ACC112 (cell line): ENCODE results near the gene MAN2A2.

ENCODE experiments used
- H2AFZ ChIP-seq: fragments of 200-600 bp; sonication (generic); one replicate; pipeline ENCODE4 v1.6.0; 2017; ENCODE audit warnings: antibody characterized with exemption, low read length; ENCODE audit not compliant: unreplicated experiment
- H3K27ac ChIP-seq: fragments of 200-600 bp; sonication (generic); 2 replicates; pipeline ENCODE4 v1.5.1; 2014; ENCODE audit warnings: low read depth, mild to moderate bottlenecking, antibody characterized with exemption, low read length, moderate library complexity
- H3K27me3 ChIP-seq: fragments of 200-600 bp; sonication (generic); 2 replicates; pipeline ENCODE4 v1.6.1; 2014; ENCODE audit warnings: mild to moderate bottlenecking, antibody characterized with exemption, low read length, moderate library complexity, mixed read lengths; ENCODE audit not compliant: insufficient read depth
- H3K36me3 ChIP-seq: fragments of 200-600 bp; sonication (generic); 2 replicates; pipeline ENCODE4 v1.6.1; 2016; ENCODE audit warnings: mild to moderate bottlenecking, antibody characterized with exemption, low read length, moderate library complexity, mixed read lengths; ENCODE audit not compliant: insufficient read depth
- H3K4me1 ChIP-seq: fragments of 200-600 bp; sonication (generic); one replicate; pipeline ENCODE4 v1.6.1; 2016; ENCODE audit warnings: low read length, mixed read lengths; ENCODE audit not compliant: insufficient read depth, unreplicated experiment, control insufficient read depth
- H3K4me3 ChIP-seq: fragments of 200-600 bp; sonication (generic); 2 replicates; pipeline ENCODE4 v1.5.1; 2014; ENCODE audit warnings: mild to moderate bottlenecking, low read depth, low read length
- H3K79me2 ChIP-seq: fragments of 200-600 bp; sonication (generic); one replicate; pipeline ENCODE4 v1.6.0; 2016; ENCODE audit warnings: low read length; ENCODE audit not compliant: control insufficient read depth, unreplicated experiment, insufficient read depth

Gene MAN2A2

GRCh38 chr15:90878660-90879059 is 24.4 kb upstream of the MAN2A2 start:
- Histone ChIP-seq H2AFZ (no peak overlapping the region), H3K4me3 (no peak overlapping the region), H3K79me2 (peaks cover 18% of the 10 kb centered on the region), H3K4me1 (peaks cover 12% of the 10 kb centered on the region), H3K27me3 (no peaks in the 10 kb centered on the region), H3K36me3 (peaks cover 10% of the 10 kb centered on the region; the same call in 1 of the 2 replicates), H3K27ac (no peak overlapping the region)

DNA sequence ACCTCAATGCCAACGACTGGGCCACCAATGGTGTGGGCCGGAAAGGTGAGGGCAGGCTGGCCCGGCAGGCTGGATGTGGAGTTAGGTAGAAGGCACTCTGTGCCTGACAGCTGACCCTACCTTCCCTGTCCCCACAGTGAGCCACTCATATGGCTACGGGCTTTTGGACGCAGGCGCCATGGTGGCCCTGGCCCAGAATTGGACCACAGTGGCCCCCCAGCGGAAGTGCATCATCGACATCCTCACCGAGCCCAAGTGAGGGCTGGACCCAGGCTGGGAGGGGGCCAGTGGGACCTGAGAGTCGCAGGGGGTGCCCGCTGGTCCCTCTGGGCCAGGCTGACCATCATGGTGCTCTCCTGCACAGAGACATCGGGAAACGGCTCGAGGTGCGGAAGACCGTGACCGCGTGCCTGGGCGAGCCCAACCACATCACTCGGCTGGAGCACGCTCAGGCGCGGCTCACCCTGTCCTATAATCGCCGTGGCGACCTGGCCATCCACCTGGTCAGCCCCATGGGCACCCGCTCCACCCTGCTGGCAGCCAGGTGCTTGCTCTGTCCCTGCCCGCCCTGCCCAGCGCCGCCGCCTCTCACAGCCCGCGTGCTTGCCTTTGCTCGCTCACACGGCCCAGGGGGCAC is 23.3 kb upstream of the MAN2A2 start:
- H3K4me1 ChIP-seq: peaks cover 7% of the 10 kb centered on the region
- H3K36me3 ChIP-seq: peaks cover 10% of the 10 kb centered on the region; the same call in 1 of the 2 replicates

DNA sequence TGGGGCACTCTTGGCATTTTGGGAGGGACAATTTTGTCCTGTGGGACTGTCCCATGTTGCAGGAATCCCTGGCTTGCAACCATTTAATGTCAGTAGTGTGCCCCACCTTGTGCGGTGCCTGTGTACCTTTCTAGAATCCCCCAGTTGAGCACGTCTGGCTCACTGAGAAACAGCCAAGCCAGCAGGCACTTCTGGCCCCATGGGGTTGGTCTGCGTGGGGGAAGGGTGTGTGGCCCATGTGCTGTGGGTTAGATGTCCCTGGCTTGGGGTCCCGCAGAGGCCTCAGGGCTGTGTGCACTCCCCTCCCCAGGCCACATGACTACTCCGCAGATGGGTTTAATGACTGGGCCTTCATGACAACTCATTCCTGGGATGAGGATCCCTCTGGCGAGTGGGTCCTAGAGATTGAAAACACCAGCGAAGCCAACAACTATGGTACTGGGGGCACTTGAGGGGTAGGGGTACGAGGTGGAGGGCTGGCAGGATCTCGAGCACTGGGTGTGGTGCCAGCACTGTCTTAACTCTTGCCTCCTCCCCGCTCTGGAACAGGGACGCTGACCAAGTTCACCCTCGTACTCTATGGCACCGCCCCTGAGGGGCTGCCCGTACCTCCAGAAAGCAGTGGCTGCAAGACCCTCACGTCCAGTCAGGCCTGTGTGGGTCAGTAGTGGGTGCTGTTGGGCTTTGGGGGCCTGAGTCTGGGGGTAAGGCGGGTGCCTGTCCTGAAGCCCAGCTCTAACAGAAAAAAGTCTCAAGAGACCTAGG is 22.5 kb upstream of the MAN2A2 start:
- no peak overlapping the region for H2AFZ ChIP-seq
- no peak overlapping the region for H3K4me3 ChIP-seq
- peaks cover 3% of the 10 kb centered on the region for H3K79me2 ChIP-seq
- no peak overlapping the region for H3K27ac ChIP-seq
- H3K27me3 ChIP-seq: no peaks in the 10 kb centered on the region
- peaks cover 14% of the 10 kb centered on the region for H3K4me1 ChIP-seq
- peaks cover 10% of the 10 kb centered on the region; the same call in 1 of the 2 replicates for H3K36me3 ChIP-seq

More for the DNA sequence above, 23.3 kb upstream of the MAN2A2 start:
- H3K79me2 ChIP-seq: peaks cover 8% of the 10 kb centered on the region
- H3K27me3 ChIP-seq: no peaks in the 10 kb centered on the region
- no peak overlapping the region for H3K27ac ChIP-seq
- H2AFZ ChIP-seq: no peak overlapping the region
- no peak overlapping the region for H3K4me3 ChIP-seq

GRCh38 chr15:90881181-90881977 is 21.7 kb upstream of the MAN2A2 start:
- Histone ChIP-seq H3K36me3 (peaks cover 8% of the 10 kb centered on the region; the same call in 1 of the 2 replicates), H3K27me3 (no peaks in the 10 kb centered on the region), H3K79me2 (no peaks in the 10 kb centered on the region), H3K4me3 (no peak overlapping the region), H3K27ac (no peak overlapping the region), H2AFZ (no peak overlapping the region), H3K4me1 (peaks cover 21% of the 10 kb centered on the region)

DNA sequence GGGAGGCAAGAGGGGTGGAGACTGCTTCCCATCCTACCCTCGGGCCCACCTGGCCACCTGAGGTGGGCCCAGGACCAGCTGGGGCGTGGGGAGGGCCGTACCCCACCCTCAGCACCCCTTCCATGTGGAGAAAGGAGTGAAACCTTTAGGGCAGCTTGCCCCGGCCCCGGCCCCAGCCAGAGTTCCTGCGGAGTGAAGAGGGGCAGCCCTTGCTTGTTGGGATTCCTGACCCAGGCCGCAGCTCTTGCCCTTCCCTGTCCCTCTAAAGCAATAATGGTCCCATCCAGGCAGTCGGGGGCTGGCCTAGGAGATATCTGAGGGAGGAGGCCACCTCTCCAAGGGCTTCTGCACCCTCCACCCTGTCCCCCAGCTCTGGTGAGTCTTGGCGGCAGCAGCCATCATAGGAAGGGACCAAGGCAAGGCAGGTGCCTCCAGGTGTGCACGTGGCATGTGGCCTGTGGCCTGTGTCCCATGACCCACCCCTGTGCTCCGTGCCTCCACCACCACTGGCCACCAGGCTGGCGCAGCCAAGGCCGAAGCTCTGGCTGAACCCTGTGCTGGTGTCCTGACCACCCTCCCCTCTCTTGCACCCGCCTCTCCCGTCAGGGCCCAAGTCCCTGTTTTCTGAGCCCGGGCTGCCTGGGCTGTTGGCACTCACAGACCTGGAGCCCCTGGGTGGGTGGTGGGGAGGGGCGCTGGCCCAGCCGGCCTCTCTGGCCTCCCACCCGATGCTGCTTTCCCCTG is 21.0 kb upstream of the MAN2A2 start:
- no peak overlapping the region for H3K27ac ChIP-seq
- no peaks in the 10 kb centered on the region for H3K79me2 ChIP-seq
- peaks cover 22% of the 10 kb centered on the region for H3K4me1 ChIP-seq
- H2AFZ ChIP-seq: no peak overlapping the region
- no peaks in the 10 kb centered on the region for H3K27me3 ChIP-seq
- H3K36me3 ChIP-seq: peaks cover 4% of the 10 kb centered on the region; the same call in 1 of the 2 replicates
- H3K4me3 ChIP-seq: no peak overlapping the region

DNA sequence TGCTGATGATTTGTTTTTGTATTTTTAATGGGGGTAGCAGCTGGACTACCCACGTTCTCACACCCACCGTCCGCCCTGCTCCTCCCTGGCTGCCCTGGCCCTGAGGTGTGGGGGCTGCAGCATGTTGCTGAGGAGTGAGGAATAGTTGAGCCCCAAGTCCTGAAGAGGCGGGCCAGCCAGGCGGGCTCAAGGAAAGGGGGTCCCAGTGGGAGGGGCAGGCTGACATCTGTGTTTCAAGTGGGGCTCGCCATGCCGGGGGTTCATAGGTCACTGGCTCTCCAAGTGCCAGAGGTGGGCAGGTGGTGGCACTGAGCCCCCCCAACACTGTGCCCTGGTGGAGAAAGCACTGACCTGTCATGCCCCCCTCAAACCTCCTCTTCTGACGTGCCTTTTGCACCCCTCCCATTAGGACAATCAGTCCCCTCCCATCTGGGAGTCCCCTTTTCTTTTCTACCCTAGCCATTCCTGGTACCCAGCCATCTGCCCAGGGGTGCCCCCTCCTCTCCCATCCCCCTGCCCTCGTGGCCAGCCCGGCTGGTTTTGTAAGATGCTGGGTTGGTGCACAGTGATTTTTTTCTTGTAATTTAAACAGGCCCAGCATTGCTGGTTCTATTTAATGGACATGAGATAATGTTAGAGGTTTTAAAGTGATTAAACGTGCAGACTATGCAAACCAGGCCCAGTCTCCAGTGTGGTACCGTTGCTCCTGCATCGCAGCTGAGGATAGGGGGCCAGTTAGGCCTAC is 20.1 kb upstream of the MAN2A2 start:
- Histone ChIP-seq H2AFZ (no peak overlapping the region), H3K36me3 (no peaks in the 10 kb centered on the region; the same call in 1 of the 2 replicates), H3K27me3 (no peaks in the 10 kb centered on the region), H3K4me3 (no peak overlapping the region), H3K79me2 (no peaks in the 10 kb centered on the region), H3K4me1 (peaks cover 22% of the 10 kb centered on the region), H3K27ac (no peak overlapping the region)

DNA sequence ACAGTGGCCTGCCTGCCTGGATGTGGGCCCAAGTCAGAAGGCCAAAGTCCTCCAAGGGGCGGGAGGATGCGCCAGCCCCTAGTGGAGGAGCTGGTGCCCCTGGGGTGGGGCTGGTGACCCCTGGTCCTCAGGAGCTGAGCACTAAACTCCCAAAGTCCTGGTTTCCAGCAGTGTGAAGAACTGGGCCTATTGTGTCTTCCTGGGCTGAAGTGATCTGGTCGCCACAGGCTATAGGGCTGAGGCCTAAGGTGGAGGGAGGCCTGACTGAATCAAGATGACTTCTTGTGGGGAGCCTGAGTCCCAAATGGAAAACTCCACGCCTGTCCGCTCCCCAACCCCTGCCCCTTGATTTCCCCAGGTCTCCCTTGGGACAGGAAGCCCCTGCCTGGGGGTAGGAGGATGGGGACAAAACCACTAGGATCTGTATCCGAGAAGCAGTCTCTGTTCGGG is 19.6 kb upstream of the MAN2A2 start:
- H3K36me3 ChIP-seq: no peaks in the 10 kb centered on the region; the same call in 1 of the 2 replicates
- H2AFZ ChIP-seq: no peak overlapping the region
- peak overlapping the region; percentile 49 for H3K27ac ChIP-seq
- no peaks in the 10 kb centered on the region for H3K79me2 ChIP-seq
- peak overlapping the region; percentile 76 for H3K4me3 ChIP-seq
- peaks cover 22% of the 10 kb centered on the region for H3K4me1 ChIP-seq
- no peaks in the 10 kb centered on the region for H3K27me3 ChIP-seq

DNA sequence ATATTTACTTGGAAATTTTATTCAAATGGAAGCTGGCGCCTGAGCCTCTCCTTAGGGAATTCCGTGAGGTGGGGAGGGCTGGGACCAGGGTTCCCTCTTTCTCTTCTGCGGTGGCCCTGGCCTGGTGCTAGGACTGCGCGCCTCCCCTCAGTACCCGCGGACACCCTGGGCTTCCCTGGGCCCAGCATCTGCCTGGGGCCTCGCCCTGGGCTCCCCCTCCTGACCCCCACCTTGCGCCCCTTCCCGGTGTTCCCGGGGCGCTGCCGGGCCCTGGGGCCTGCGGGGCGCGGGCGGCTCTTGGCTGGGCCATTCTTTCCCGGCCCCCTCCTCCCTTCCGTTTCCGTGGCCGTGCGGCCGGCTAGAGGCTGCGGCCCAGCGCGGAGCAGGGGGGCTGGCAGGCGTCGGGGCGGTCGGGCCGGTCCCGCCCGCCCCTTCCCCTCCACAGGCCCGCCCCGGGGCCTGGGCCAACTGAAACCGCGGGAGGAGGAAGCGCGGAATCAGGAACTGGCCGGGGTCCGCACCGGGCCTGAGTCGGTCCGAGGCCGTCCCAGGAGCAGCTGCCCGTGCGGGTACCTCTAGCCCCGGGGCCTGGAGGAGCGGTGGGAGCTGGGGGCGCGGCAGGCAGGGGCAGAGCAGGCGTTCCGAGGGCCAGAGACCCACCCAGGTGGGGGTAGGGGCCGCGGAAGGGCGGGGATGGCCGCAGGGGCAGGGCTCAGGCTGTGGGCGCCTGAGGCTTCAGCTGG is 19.0 kb upstream of the MAN2A2 start, which contains the start of gene FES:
TSS of gene FES (plus strand) at position 529 of the 743 bp plus-strand sequence. CDS start 542 bp downstream, outside the sequence.
- Histone ChIP-seq H3K4me1 (peaks cover 22% of the 10 kb centered on the region), H3K36me3 (no peaks in the 10 kb centered on the region), H3K4me3 (peak within 1 kb of the TSS; percentile 76), H2AFZ (peak within 1 kb of the TSS; percentile 32), H3K27me3 (no peaks in the 10 kb centered on the region), H3K79me2 (no peaks in the 10 kb centered on the region), H3K27ac (peak within 1 kb of the TSS; percentile 49)

DNA sequence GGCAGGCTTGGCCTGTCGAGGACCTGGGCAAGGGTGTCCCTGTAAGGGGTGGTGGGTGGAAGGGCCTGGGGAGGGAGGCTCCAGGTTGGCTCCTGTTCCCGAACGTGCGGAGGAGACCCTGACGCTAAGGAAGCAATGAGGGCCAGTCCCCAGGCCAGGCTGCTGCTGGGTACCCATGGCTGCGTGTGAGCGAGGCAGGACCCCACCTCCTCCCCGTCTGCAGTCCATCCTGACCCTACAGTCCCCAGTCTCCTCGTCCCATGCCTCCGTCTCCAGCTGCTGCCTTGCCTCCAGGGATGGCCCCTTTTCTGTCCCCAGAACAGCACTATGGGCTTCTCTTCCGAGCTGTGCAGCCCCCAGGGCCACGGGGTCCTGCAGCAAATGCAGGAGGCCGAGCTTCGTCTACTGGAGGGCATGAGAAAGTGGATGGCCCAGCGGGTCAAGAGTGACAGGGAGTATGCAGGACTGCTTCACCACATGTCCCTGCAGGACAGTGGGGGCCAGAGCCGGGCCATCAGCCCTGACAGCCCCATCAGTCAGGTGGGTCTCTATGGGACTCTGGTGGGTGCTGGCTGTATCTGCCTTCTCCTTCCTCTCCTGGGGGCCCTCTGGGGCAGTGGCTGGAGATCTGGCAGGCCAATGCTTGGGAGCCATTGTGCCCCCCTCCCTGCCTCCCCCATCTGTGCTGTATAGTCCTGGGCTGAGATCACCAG is 18.2 kb upstream of the MAN2A2 start:
- Histone ChIP-seq H3K4me1 (peaks cover 22% of the 10 kb centered on the region), H3K36me3 (no peaks in the 10 kb centered on the region), H3K27ac (peak overlapping the region; percentile 49; the same call in 1 of the 2 replicates), H2AFZ (no peak overlapping the region), H3K4me3 (peak overlapping the region; percentile 76), H3K79me2 (no peaks in the 10 kb centered on the region), H3K27me3 (no peaks in the 10 kb centered on the region)
